NCI-H1048 (cell line): Measurements from ENCODE around the gene WNT9A.

Experiments
- DNase-seq: peaks from one replicate; lab custom pipeline; 2025; lab: John Stamatoyannopoulos, UW

Gene WNT9A

DNA sequence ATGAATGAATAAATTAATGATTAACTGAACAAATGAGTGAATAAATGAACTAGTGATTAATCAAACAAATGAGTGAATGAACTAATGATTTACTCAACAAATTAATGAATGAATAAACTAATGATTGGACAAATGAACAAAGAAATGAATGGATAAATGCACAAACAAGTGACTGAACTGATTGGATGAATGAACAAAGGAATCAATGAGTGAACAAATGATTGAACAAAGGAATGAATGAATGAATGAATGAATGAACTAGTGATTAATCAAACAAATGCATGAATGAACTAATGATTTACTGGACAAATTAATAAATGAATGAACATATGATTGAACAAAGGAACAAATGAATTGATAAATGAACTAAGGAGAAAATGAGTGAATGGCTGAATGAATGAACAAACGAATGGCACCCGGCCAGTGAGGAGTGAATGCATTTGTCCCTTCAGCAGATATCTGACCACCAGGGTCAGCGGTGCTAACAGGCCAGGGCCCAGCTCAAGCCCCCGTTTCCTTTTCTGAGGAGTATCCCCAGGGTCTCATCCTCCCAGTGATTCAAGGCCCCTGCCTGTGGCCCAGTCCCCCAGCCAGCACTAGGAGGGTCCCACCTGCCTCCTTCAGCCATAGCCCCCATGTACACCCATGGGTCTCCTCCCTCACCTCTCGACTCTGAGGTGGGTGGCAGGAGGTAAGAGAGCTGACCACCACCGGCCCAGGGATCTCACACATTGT lies 49.9 kb downstream of the WNT9A start:
- no peak for DNase-seq

- no peak for DNase-seq
Observed at GRCh38 chr1:227896710-227897655, 50.7 kb downstream of the WNT9A start.

DNA sequence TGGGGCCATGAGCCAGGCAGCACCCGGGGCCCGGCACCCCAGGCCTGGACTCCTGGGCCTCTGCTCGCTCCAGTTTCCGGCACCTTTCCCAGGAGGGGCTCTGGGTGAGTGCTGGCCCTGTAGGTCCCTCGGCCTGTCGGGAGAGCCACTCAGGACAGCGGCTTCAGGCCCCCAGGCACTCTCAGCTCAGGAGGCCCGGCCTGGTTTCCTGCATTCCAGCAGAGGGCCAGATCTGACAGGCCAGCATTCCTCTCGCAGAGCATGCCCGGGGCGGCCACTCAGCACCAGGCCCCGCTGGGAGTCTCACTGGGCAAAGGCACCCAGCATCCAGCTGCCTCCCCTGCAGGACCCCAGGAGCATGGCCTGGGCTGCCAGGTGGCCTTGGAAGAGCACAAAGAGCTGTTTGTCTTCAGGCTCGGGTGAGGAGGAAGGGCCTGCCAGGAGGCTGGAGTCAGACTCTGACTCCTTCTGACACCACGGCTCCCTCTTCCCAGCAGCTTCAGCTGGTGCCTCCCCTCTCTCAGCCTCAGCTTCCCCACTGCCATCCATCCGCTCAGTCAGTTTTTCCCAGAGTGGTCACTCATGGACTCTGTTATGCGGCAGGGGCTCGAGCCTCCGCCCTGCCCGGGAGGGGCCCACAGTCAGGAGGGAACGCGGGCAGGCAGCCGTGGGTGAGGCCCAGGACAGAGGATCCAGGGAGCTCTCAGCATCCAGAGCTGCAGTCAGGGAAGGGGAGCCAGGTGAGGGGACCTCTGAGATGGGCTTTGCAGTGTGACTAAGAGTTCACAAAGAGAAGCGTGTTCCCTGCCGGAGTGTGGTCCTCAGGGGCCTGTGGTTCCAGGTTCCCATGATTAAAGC lies 51.7 kb downstream of the WNT9A start:
- no peak for DNase-seq

DNA sequence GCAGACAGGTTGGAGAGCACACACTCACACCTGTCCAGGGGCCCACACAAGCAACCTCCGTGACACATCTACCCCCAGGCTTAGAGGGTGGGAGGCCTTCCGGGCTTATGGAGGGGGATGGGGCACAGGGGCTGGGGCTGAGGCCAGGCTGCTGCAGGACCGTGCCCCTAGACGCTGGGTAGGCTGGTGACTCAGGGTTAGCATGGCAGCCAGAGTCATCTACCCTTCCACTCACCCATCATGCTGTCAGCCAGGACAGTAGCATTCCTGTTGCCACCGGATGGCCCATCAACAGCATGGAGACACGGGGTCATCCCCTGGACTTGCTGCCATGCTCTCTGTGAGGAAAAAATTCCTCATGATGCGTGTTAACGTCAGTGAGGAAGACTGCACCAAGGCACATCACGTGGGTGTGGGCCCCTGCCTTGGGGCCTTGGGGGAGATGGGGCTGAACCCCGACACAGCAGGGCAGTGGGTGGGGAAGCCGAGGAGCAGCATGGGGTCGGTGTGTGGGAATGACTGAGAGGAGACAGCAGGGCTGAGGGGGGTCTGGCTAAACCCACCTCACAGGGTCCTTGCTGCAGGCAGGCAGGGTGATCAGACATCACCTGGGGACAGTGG lies 52.8 kb downstream of the WNT9A start:
- no peak for DNase-seq

DNA sequence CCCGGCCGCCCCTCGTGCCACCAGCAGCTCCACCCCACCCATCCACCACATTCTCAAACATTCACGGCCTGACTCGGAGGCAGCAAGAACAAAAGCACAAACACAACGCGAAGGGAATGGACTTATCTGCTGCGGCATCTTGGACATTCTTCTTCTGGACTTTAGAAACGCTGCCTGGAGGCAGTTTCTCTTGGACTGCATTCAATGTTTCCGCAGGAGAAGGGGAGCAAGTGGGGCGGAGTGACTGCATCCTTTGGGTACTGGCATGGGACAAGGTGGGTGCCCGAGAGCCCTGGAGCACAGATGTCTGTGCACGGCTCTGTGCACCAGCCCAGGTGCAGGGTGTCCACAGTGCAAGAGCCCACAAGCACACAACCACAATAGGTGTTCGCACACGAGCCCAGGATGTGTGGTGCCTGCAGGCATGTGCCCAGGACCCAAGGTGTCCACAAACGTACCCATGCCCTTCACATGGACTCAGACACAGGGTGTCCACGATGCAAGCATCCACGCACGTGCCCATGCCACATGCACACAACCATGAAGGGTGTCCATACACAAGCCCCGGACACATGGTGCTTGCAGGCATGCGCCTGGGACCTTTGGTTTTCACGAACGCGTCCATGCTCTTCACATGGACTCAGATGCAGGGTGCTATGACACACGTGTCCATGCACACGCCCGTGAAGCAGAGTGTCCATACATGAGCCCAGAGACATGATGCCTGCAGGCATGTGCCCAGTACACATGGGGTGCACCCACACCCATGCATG lies 53.6 kb downstream of the WNT9A start:
- no peak for DNase-seq

GRCh38 chr1:227893300-227893948 lies 54.3 kb downstream of the WNT9A start:
- DNase-seq = no peak

GRCh38 chr1:227892489-227893299 lies 55.0 kb downstream of the WNT9A start:
- DNase-seq = no peak

GRCh38 chr1:227891955-227892488 lies 55.7 kb downstream of the WNT9A start:
- no peak for DNase-seq

- DNase-seq = no peak
Observed at GRCh38 chr1:227891223-227891954, 56.3 kb downstream of the WNT9A start.

GRCh38 chr1:227890451-227891222 lies 57.1 kb downstream of the WNT9A start:
- DNase-seq = no peak

DNA sequence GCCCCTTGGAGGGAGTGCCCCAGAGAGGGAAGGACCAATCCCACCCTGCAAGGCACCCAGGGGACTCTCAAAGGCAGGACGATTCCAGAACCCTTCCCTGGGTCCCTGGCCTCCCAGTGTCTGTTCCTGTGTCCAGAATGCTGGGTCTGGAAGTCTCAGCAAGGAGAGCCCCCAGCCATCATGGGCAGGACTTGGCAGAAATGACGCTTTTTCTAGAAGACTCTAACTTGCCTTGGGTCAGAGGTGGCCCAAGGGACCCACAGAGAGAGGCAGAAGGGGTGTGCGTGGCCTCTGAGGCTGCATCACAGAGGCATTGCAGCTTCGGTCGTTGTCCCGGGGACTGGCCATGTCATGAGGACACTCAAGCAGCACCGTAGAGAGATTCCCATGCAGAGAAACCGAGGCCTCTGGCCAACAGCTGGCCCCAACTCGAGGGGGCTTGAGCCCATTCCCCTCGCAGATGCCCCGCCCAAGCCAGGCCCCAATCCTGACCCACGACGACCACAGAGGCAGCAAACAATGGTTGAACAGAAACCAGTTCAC lies 57.8 kb downstream of the WNT9A start:
- no peak for DNase-seq

- DNase-seq = no peak
Observed at GRCh38 chr1:227889047-227889862, 58.5 kb downstream of the WNT9A start.

GRCh38 chr1:227888404-227889046 lies 59.2 kb downstream of the WNT9A start:
- DNase-seq = no peak

DNA sequence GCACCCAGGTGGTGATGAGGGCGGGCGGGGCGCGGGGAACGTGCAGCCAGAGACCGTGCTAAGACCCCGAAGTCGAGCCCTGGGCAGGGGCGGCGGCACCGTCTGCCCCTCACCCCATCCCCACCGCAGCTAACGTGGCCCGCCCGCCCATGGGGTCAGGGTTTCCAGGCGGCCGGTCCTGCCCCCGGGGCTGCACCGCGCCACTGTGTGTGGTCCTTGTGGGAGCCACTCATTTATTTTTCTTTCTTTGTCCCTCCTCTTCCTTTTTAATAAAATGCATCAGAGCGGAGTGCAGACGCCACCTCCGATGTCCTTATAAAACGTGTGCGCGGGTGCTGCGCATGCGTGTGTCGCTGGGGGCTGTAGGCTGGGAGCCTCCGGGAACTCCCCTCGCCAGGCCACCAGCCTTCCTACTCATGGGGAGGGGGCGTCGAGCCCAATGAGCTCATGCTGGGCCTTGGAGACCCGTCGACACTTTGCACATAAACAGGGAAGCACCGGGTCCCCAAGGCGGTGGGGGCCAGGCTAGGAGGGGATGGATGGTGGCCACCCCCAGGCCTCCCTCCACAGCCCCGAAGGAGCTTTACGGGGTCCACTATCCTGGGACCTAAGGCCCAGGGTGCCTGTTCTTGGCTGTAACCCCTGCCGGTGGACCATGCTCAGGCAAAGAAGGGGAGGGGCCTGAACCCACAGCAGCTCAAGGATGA lies 59.9 kb downstream of the WNT9A start:
- DNase-seq = no peak

- DNase-seq = no peak
Observed at GRCh38 chr1:227886993-227887696, 60.6 kb downstream of the WNT9A start.
